Prostate gland (tissue), 2 donors: Measurements from ENCODE around the gene BCAT1. TPM values are rescaled to one million over a fixed set of nuclear protein-coding genes. Genes with fewer than 3 reads are reported as not detected.

ENCODE experiments used
- DNase-seq: peaks from one replicate; pipeline ENCODE4 v3.0.0-alpha.2; 2019; ENCODE audit warnings: low spot score
- H3K27ac ChIP-seq, 2 donors: fragments of 200-600 bp; sonication (generic); 2 replicates each; pipeline ENCODE4 v1.5.1; 2017 to 2019
- H3K27me3 ChIP-seq: fragments of 200-600 bp; sonication (generic); replicated peaks from 2 replicates; pipeline ENCODE4 v1.5.1; 2019; ENCODE audit not compliant: insufficient read depth
- H3K36me3 ChIP-seq, 2 donors: fragments of 200-600 bp; sonication (generic); 1 replicate in 1 of 2; 2 replicates in 1 of 2; pipeline versions ENCODE4 v1.5.1 to v1.8.1; 2017 to 2019
- H3K4me1 ChIP-seq: fragments of 200-600 bp; sonication (generic); replicated peaks from 2 replicates; pipeline ENCODE4 v1.5.1; 2019
- H3K4me3 ChIP-seq, 2 donors: fragments of 200-600 bp; sonication (generic); 2 replicates each; pipeline ENCODE4 v1.5.1; 2017 to 2019
- H3K9me3 ChIP-seq: fragments of 200-600 bp; sonication (generic); 2 replicates; pipeline ENCODE4 v1.5.1; 2017
- POLR2A ChIP-seq: fragments of 450-650 bp; IDR thresholded peaks from one replicate; pipeline ENCODE4 v1.6.1; 2016; ENCODE audit warnings: antibody characterized with exemption, mild to moderate bottlenecking
- POLR2AphosphoS5 ChIP-seq: sonication (generic); formaldehyde crosslinking; IDR thresholded peaks from one replicate; pipeline ENCODE4 v1.6.1; 2017; ENCODE audit warnings: antibody characterized with exemption
- WGBS: methylation state at CpG from one replicate; pipeline ENCODE4 v1.1.5; 2018; 5-methylcytosine and 5-hydroxymethylcytosine counted together
- intact Hi-C: fragments of 100-400 bp; cut with DNase I; formaldehyde crosslinking; loops from one replicate; pipeline ENCODE4 v1.14.2; 2022
- total RNA-seq, 2 donors: library from RNA; depleted of rRNA; stranded (reverse); fragments of >200 nt; gene quantifications; one replicate each; pipeline ENCODE4 v1.1.0, GENCODE V29; 2016
- TF ChIP-seq, protein P1 (sequence below), 4 experiments: fragments of 200-600 bp in 2 of 4; fragments of 450-650 bp in 2 of 4; sonication (generic) in 2 of 4; IDR thresholded peaks; 1 replicate in 3 of 4; 2 replicates in 1 of 4; pipeline ENCODE4 v1.5.1; 2016 to 2019; ENCODE audit warnings: antibody characterized with exemption in 4 of 4, mild to moderate bottlenecking in 2 of 4, moderate library complexity in 2 of 4

BCAT1 gene
- total RNA-seq, 2 donors from 2014 or later: 0.59 to 43.1 TPM

DNA sequence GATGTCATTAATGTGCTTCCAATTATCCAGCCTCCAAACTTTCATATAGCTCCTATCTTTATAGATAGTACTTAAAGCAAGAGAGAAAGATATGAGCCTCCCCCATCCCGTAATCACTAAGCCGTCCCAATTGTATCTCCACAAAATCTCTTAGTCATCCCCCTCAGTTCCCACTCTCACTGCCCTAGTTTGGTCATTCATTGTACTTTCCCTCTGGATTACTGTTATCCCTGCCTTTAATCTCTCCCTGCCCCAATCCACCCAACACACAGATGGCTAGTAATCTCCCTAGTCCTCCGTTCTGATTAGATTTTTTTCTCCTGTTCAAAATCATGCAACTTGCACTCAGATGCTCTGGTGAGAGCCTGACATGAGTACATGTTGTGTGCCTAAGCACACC lies 5.4 kb upstream of the BCAT1 start:
- 80% methylated on average over 3 of the region's 3 CpGs for WGBS
- intact Hi-C loops: no loop called here
- no peak for DNase-seq

DNA sequence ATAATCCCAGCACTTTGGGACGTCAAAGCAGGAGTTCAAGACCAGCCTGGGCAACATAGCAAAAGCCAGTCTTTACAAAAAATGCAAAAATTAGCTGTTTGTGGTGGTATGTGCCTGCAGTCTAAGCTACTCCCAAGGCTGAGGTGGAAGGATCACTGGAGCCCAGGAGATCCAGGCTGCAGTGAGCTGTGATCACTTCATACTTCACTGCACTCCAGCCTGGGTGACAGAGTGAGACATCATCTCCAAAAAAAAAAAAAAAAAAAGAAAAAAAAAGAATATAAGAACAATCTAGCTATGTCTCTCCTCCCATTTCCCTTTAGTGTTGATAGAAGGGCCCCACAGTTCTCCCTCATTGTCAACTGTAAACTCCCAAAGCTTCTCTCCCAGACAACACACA lies 3.5 kb upstream of the BCAT1 start:
- H3K36me3 ChIP-seq: no peaks in the 10 kb centered on the region
- H3K4me1 ChIP-seq: no peaks in the 10 kb centered on the region
- H3K9me3 ChIP-seq: no peaks in the 10 kb centered on the region
- WGBS: 79% methylated on average over 1 of the region's 1 CpG
- H3K27ac ChIP-seq: no peak overlapping the region
- no peak for TF ChIP-seq POLR2AphosphoS5
- no peak for TF ChIP-seq POLR2A
- TF ChIP-seq, protein P1, sequence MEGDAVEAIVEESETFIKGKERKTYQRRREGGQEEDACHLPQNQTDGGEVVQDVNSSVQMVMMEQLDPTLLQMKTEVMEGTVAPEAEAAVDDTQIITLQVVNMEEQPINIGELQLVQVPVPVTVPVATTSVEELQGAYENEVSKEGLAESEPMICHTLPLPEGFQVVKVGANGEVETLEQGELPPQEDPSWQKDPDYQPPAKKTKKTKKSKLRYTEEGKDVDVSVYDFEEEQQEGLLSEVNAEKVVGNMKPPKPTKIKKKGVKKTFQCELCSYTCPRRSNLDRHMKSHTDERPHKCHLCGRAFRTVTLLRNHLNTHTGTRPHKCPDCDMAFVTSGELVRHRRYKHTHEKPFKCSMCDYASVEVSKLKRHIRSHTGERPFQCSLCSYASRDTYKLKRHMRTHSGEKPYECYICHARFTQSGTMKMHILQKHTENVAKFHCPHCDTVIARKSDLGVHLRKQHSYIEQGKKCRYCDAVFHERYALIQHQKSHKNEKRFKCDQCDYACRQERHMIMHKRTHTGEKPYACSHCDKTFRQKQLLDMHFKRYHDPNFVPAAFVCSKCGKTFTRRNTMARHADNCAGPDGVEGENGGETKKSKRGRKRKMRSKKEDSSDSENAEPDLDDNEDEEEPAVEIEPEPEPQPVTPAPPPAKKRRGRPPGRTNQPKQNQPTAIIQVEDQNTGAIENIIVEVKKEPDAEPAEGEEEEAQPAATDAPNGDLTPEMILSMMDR (IDR thresholded peaks at IDR 0.05): no peak
- no peaks in the 10 kb centered on the region for H3K27me3 ChIP-seq
- intact Hi-C loops: no loop called here
- no peak for DNase-seq
- no peak overlapping the region for H3K4me3 ChIP-seq

More for the DNA sequence above, 5.4 kb upstream of the BCAT1 start:
- H3K27ac ChIP-seq: no peak overlapping the region
- TF ChIP-seq, protein P1 (IDR thresholded peaks at IDR 0.05): no peak
- TF ChIP-seq POLR2AphosphoS5 (no peak), POLR2A (no peak)
- H3K27me3 ChIP-seq: no peaks in the 10 kb centered on the region
- no peak overlapping the region for H3K4me3 ChIP-seq
- no peaks in the 10 kb centered on the region for H3K4me1 ChIP-seq
- no peaks in the 10 kb centered on the region for H3K9me3 ChIP-seq
- no peaks in the 10 kb centered on the region for H3K36me3 ChIP-seq

DNA sequence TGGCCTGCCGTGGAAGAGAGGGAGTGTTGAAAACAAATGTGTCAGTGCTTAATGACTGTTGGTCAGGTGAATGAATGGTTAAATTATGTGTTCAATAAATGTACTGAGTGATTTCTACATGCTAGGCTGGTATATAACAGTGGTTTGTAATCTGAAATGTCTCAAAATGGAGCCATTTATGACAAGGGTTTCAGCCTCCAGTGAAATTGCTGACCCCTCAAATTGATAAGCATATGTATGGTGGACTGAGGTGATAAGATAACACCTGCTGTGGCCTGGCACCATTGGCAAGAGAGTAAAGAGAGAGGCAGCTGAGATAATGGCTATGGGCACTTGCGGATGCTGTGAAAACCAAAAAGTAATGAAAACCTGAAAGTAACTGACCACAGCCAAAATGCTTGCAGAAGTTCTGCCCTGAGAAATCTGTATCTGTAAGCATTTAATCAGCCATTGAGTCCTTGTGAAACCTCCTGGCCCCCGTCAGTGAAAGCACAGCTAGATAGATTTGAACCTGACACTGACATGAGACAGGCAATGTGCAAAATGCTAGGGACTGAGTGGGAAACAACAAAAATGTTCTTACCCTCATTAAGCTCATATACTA lies 1.4 kb upstream of the BCAT1 start:
- Histone ChIP-seq H3K4me1 (no peaks in the 10 kb centered on the region), H3K9me3 (no peaks in the 10 kb centered on the region), H3K36me3 (no peaks in the 10 kb centered on the region), H3K27me3 (no peaks in the 10 kb centered on the region), H3K27ac (no peak overlapping the region), H3K4me3 (no peak overlapping the region)
- intact Hi-C loops: no loop called here
- no peak for DNase-seq
- 79% methylated on average over 3 of the region's 3 CpGs for WGBS
- TF ChIP-seq POLR2AphosphoS5: no peak
- TF ChIP-seq, protein P1 (IDR thresholded peaks at IDR 0.05): no peak
- no peak for TF ChIP-seq POLR2A

DNA sequence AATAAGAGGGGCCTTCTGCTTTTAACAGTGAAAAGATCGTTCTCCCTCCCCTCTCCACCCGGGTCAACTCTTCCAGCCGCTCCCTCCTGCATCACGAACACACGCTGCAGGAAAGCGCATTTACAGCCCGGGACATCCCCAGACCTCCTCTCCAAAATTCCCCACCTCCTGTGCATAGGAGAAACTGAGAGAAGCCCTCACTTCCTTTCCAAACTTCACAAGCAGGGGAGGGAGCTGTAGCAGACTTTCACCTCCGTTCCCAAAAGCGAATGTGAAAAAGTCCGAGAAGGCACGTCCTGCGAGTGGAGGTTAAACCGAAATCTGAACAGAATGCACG lies 513 bp downstream of the BCAT1 start:
- H3K36me3 ChIP-seq: no peaks in the 10 kb centered on the region
- H3K27me3 ChIP-seq: no peaks in the 10 kb centered on the region
- no peak overlapping the region for H3K27ac ChIP-seq
- TF ChIP-seq POLR2AphosphoS5: no peak
- no peak for TF ChIP-seq POLR2A
- TF ChIP-seq, protein P1 (IDR thresholded peaks at IDR 0.05): no peak
- no peak for DNase-seq
- intact Hi-C loops: no loop called here
- H3K4me3 ChIP-seq: peak overlapping the region; percentile 25 to 34
- WGBS: 7% methylated on average over 14 of the region's 14 CpGs
- H3K4me1 ChIP-seq: no peaks in the 10 kb centered on the region
- H3K9me3 ChIP-seq: no peaks in the 10 kb centered on the region

DNA sequence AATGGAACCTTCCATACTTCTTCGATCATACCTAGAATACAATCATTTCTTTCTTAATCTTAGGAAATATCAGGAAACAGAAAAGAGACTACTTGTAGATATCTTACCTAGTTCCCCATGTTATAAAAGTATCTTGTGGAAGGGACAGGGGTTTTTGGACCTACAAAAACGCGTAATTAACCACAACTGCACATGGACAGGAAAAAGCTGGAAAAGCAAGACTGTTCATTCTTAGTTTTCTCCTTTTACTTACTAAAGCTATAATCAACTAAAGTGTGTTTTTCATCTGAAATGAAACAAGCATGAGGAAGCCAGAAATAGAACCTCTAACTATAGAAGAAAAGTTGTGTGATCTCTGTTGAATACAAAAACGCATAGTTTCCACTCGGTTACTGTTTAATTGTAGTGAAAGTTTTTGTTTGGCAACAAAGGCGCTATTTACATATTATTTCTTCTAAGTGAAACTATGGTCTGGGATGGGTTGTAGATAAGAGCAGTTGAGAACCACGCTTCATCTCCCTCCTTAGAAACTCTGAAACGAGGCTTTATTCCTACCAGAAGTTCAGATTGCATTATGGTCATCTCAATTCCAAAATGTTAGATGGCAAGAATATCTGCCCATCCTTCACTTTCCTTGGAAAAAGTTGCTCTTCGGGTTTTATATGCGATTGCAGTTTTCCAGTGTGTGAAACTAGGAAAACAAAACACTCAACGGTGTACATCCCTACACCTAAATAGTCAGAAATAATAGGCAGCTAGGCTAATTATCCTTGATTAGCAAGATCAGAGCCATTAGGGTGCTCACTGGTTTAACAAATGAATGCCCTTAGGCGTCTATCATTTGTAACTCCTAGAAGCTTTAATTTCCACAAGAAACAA lies 1.1 kb downstream of the BCAT1 start:
- H3K36me3 ChIP-seq: no peaks in the 10 kb centered on the region
- no peaks in the 10 kb centered on the region for H3K9me3 ChIP-seq
- intact Hi-C loops: no loop called here
- no peak overlapping the region for H3K4me3 ChIP-seq
- H3K27me3 ChIP-seq: no peaks in the 10 kb centered on the region
- H3K4me1 ChIP-seq: no peaks in the 10 kb centered on the region
- TF ChIP-seq POLR2AphosphoS5: no peak
- DNase-seq: no peak
- WGBS: 70% methylated on average over 12 of the region's 12 CpGs
- no peak overlapping the region for H3K27ac ChIP-seq
